Mammary epithelial cell (primary cell): ENCODE measurements around the gene OR10H1.
"Not testable (repeated sequence)": the region's sequence is repeated elsewhere in the genome, so short reads cannot be mapped to it uniquely, and the experiment has no call there.

ENCODE experiments used
- EZH2 ChIP-seq: IDR thresholded peaks from 2 replicates; pipeline ENCODE4 v1.6.1; 2012; ENCODE audit warnings: low read length, inconsistent platforms, borderline replicate concordance
- TF ChIP-seq, protein P1 (sequence below), 2 donors: IDR thresholded peaks in 1 of 2; conservative IDR thresholded peaks in 1 of 2; 2 replicates each; pipeline ENCODE4 v1.5.1; 2011 to 2012; ENCODE audit warnings: inconsistent platforms in 2 of 2, low read length in 2 of 2, mild to moderate bottlenecking in 2 of 2, control low read depth in 1 of 2, low read depth in 1 of 2; ENCODE audit not compliant: insufficient read depth in 1 of 2; ENCODE audit errors: extremely low read depth in 1 of 2

DNA sequence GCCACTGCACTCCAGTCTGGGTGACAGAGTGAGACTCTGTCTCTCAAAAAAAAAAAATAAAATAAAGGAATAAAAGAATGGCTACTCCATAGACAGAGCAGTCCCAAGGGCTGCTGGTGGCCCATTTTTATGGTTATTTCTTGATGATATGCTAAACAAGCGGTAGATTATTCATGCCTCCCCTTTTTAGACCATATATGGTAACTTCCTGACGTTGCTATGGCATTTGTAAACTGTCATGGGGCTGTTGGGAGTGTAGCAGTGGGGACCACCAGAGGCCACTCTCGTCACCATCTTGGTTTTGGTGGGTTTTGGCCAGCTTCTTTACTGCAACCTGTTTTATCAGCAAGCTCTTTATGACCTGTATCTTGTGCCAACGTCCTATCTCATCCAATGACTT, 24.4 kb upstream of the OR10H1 start:
- TF ChIP-seq, protein P1, sequence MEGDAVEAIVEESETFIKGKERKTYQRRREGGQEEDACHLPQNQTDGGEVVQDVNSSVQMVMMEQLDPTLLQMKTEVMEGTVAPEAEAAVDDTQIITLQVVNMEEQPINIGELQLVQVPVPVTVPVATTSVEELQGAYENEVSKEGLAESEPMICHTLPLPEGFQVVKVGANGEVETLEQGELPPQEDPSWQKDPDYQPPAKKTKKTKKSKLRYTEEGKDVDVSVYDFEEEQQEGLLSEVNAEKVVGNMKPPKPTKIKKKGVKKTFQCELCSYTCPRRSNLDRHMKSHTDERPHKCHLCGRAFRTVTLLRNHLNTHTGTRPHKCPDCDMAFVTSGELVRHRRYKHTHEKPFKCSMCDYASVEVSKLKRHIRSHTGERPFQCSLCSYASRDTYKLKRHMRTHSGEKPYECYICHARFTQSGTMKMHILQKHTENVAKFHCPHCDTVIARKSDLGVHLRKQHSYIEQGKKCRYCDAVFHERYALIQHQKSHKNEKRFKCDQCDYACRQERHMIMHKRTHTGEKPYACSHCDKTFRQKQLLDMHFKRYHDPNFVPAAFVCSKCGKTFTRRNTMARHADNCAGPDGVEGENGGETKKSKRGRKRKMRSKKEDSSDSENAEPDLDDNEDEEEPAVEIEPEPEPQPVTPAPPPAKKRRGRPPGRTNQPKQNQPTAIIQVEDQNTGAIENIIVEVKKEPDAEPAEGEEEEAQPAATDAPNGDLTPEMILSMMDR (conservative IDR thresholded peaks at IDR 0.05 in 1 of 2, IDR thresholded peaks at IDR 0.05 in 1 of 2; ENCODE audit: extremely low read depth in 1 of 2, insufficient read depth in 1 of 2, low read depth in 1 of 2, low read length in 2 of 2): not testable (repeated sequence)
- not testable (repeated sequence) for TF ChIP-seq EZH2
